Omental fat pad (tissue), 4 donors: ENCODE measurements around the gene CLTCL1. TPM values are rescaled to one million over a fixed set of nuclear protein-coding genes. Genes with fewer than 3 reads are reported as not detected.

Experiments used
- ATAC-seq: fragments of 150-250 bp; one replicate; pipeline ENCODE4 v1.9.1; 2016; ENCODE audit warnings: mild to moderate bottlenecking, moderate library complexity; ENCODE audit not compliant: low FRiP score
- DNase-seq: peaks from one replicate; pipeline ENCODE4 v3.0.0-alpha.2; 2019; ENCODE audit warnings: low spot score
- CTCF ChIP-seq, 3 donors: fragments of 450-650 bp; IDR thresholded peaks; one replicate each; pipeline ENCODE4 v1.5.1; 2016 to 2017; ENCODE audit warnings: antibody characterized with exemption in 3 of 3, mild to moderate bottlenecking in 3 of 3, moderate library complexity in 2 of 3
- total RNA-seq, 4 donors: library from RNA; depleted of rRNA; stranded (reverse); fragments of >200 nt; gene quantifications; one replicate each; pipeline ENCODE4 v1.1.0, GENCODE V29; 2016

The CLTCL1 gene
- total RNA-seq, 4 donors from 2014 or later: 5.0 to 14.3 (median 5.9) TPM

- ATAC-seq (no peak), DNase-seq (no peak)
- no peak for TF ChIP-seq CTCF (IDR thresholded peaks at IDR 0.05)
These were observed 153.1 kb downstream of the CLTCL1 start for GRCh38 chr22:19138217-19139000.

GRCh38 chr22:19137384-19138216, 153.9 kb downstream of the CLTCL1 start:
- no peak for TF ChIP-seq CTCF (IDR thresholded peaks at IDR 0.05)
- ATAC-seq: no peak
- DNase-seq: no peak

- no peak for TF ChIP-seq CTCF (IDR thresholded peaks at IDR 0.05)
- no peak for ATAC-seq
- no peak for DNase-seq
These were observed 154.6 kb downstream of the CLTCL1 start for GRCh38 chr22:19136915-19137314.

GRCh38 chr22:19134874-19135273, 156.6 kb downstream of the CLTCL1 start:
- no peak for ATAC-seq
- no peak for DNase-seq
- TF ChIP-seq CTCF (IDR thresholded peaks at IDR 0.05): no peak

GRCh38 chr22:19134176-19134831, 157.2 kb downstream of the CLTCL1 start:
- DNase-seq: no peak
- ATAC-seq: no peak
- TF ChIP-seq CTCF (IDR thresholded peaks at IDR 0.05): no peak

GRCh38 chr22:19133561-19133960, 158.0 kb downstream of the CLTCL1 start:
- ATAC-seq (no peak), DNase-seq (no peak)
- TF ChIP-seq CTCF (IDR thresholded peaks at IDR 0.05): no peak
